ENCODE data around the gene KLK1. TPM values are rescaled to one million over a fixed set of nuclear protein-coding genes. Genes with fewer than 3 reads are reported as not detected.

KLK1 gene
- total and polyA plus RNA-seq, 2 of the 13 experiments (the other 11 are each of a cell fraction or from before 2014, with no cell fraction given) = not detected

GRCh38 chr19:50838239-50838638 is 14.7 kb upstream of the KLK1 start (continued):
- peak; percentile 37; the same call in 1 of the 2 replicates for TF ChIP-seq CTCF (CRISPR knock-in tag; IDR thresholded peaks at IDR 0.05)
- no peak for TF ChIP-seq PCBP1 (IDR thresholded peaks at IDR 0.05; ENCODE audit: borderline replicate concordance, low read depth, low read length)
- TF ChIP-seq ZNF431 (CRISPR knock-in tag; IDR thresholded peaks at IDR 0.05; ENCODE audit: borderline replicate concordance, low read depth) = no peak

- no peak overlapping the region for H3K27ac ChIP-seq (ENCODE audit: extremely low read length, insufficient read depth, low read length)
- CTCF ChIA-PET (ENCODE audit: low intra/inter-chr PET ratio, low total read pairs) = no interaction called here
Observed at GRCh38 chr19:50837300-50837699, 13.7 kb upstream of the KLK1 start.

More at GRCh38 chr19:50837300-50837699, 13.7 kb upstream of the KLK1 start:
- POLR2A ChIA-PET = interaction anchor here (0.8 kb wide), 1 partner anchor 32 kb away, joined by 3 read pairs; no protein-coding TSS in a partner anchor
- BruUV-seq (replicated peaks) = no TSS peak
- no peaks in the 10 kb centered on the region for H3K36me3 ChIP-seq (replicated peaks in 1 of 2; ENCODE audit: control insufficient read depth in 1 of 2, insufficient read depth in 2 of 2, low read length in 2 of 2)
- no peaks in the 10 kb centered on the region for H4K20me1 ChIP-seq (ENCODE audit: insufficient read depth, low read length)
- in situ Hi-C loops (cut with HindIII; ENCODE audit: extremely low pct_ligation_motif_present, low pct_unique_long_range_greater_than_20kb) = no loop called here
- FAIRE-seq (no peak), DNase-seq (ENCODE audit: low spot score) (no peak), ATAC-seq (no peak)
- H3K9ac ChIP-seq (ENCODE audit: insufficient read depth, low read depth, low read length) = no peak overlapping the region
- peaks cover 17% of the 10 kb centered on the region for H3K4me1 ChIP-seq (ENCODE audit: insufficient read depth, low read length)
- WGBS (ENCODE audit: low lambda C conversion rate) = 49% methylated on average over 9 of the region's 10 CpGs
- H3K79me2 ChIP-seq (ENCODE audit: insufficient read depth, low read length) = no peaks in the 10 kb centered on the region
- no peak overlapping the region for H3K4me2 ChIP-seq (ENCODE audit: low read depth, low read length)
- intact Hi-C loops (cut with micrococcal nuclease; ENCODE audit: unreplicated experiment) = no loop called here
- peak; percentile 89 for TF ChIP-seq ZNF768 (CRISPR knock-in tag; IDR thresholded peaks at IDR 0.05)
- TF ChIP-seq ZNF576 (CRISPR knock-in tag; IDR thresholded peaks at IDR 0.05) = no peak
- TF ChIP-seq NKX3-1 (CRISPR knock-in tag; IDR thresholded peaks at IDR 0.05) = no peak
- no peak for TF ChIP-seq WIZ (CRISPR knock-in tag; IDR thresholded peaks at IDR 0.05)
- TF ChIP-seq DNMT3B (CRISPR knock-in tag; conservative IDR thresholded peaks at IDR 0.05) = no peak
- no peak overlapping the region for H3K4me3 ChIP-seq (replicated peaks in 1 of 3; ENCODE audit: insufficient read depth in 1 of 3, low read depth in 2 of 3, low read length in 3 of 3)
- no peaks in the 10 kb centered on the region for H3K9me3 ChIP-seq (ENCODE audit: low read length)
- H3K27me3 ChIP-seq (ENCODE audit: control insufficient read depth in 1 of 2, insufficient read depth in 2 of 2, low read length in 2 of 2) = peaks cover 0 to 34% of the 10 kb centered on the region in 2 experiments; a peak in 2 of 5 replicates
- no peak overlapping the region for H2AFZ ChIP-seq (ENCODE audit: low read length)

Measured in HepG2 (cell line).